Prostate gland (tissue), 2 donors: ENCODE results near the gene MCM7. TPM values are rescaled to one million over a fixed set of nuclear protein-coding genes. Genes with fewer than 3 reads are reported as not detected.

Experiments
- DNase-seq: peaks from one replicate; pipeline ENCODE4 v3.0.0-alpha.2; 2019; ENCODE audit warnings: low spot score
- H3K27ac ChIP-seq, 2 donors: fragments of 200-600 bp; sonication (generic); 2 replicates each; pipeline ENCODE4 v1.5.1; 2017 to 2019
- H3K27me3 ChIP-seq: fragments of 200-600 bp; sonication (generic); replicated peaks from 2 replicates; pipeline ENCODE4 v1.5.1; 2019; ENCODE audit not compliant: insufficient read depth
- H3K36me3 ChIP-seq, 2 donors: fragments of 200-600 bp; sonication (generic); 1 replicate in 1 of 2; 2 replicates in 1 of 2; pipeline versions ENCODE4 v1.5.1 to v1.8.1; 2017 to 2019
- H3K4me1 ChIP-seq: fragments of 200-600 bp; sonication (generic); replicated peaks from 2 replicates; pipeline ENCODE4 v1.5.1; 2019
- H3K4me3 ChIP-seq, 2 donors: fragments of 200-600 bp; sonication (generic); 2 replicates each; pipeline ENCODE4 v1.5.1; 2017 to 2019
- H3K9me3 ChIP-seq: fragments of 200-600 bp; sonication (generic); 2 replicates; pipeline ENCODE4 v1.5.1; 2017
- CTCF ChIP-seq, 4 experiments: fragments of 200-600 bp in 2 of 4; fragments of 450-650 bp in 2 of 4; sonication (generic) in 2 of 4; IDR thresholded peaks; 1 replicate in 3 of 4; 2 replicates in 1 of 4; pipeline ENCODE4 v1.5.1; 2016 to 2019; ENCODE audit warnings: antibody characterized with exemption in 4 of 4, mild to moderate bottlenecking in 2 of 4, moderate library complexity in 2 of 4
- POLR2A ChIP-seq: fragments of 450-650 bp; IDR thresholded peaks from one replicate; pipeline ENCODE4 v1.6.1; 2016; ENCODE audit warnings: antibody characterized with exemption, mild to moderate bottlenecking
- POLR2AphosphoS5 ChIP-seq: sonication (generic); formaldehyde crosslinking; IDR thresholded peaks from one replicate; pipeline ENCODE4 v1.6.1; 2017; ENCODE audit warnings: antibody characterized with exemption
- WGBS: methylation state at CpG from one replicate; pipeline ENCODE4 v1.1.5; 2018; 5-methylcytosine and 5-hydroxymethylcytosine counted together
- intact Hi-C: fragments of 100-400 bp; cut with DNase I; formaldehyde crosslinking; loops from one replicate; pipeline ENCODE4 v1.14.2; 2022
- total RNA-seq, 2 donors: library from RNA; depleted of rRNA; stranded (reverse); fragments of >200 nt; gene quantifications; one replicate each; pipeline ENCODE4 v1.1.0, GENCODE V29; 2016

Gene MCM7
- total RNA-seq, 2 donors from 2014 or later: 47.5 to 68.7 TPM

- no peaks in the 10 kb centered on the region for H3K4me1 ChIP-seq
- WGBS: 29% methylated on average over 3 of the region's 3 CpGs
- H3K27me3 ChIP-seq: no peaks in the 10 kb centered on the region
- no peak overlapping the region for H3K27ac ChIP-seq
- no peaks in the 10 kb centered on the region for H3K9me3 ChIP-seq
- H3K4me3 ChIP-seq: no peak overlapping the region
- peaks cover 0 to 4% of the 10 kb centered on the region in 2 donors for H3K36me3 ChIP-seq
- TF ChIP-seq CTCF (IDR thresholded peaks at IDR 0.05): peak in 3 of 4 experiments; percentile 47 to 76 (median 65)
- no peak for TF ChIP-seq POLR2A
- TF ChIP-seq POLR2AphosphoS5: peak; percentile 50
- intact Hi-C loops: loop anchor here (5.0 kb wide), 1 partner anchor 61 kb away; no protein-coding TSS in a partner anchor
- DNase-seq: peak; percentile 60
Observed at GRCh38 chr7:100053215-100053614, 48.0 kb downstream of the MCM7 start.

- TF ChIP-seq POLR2A (no peak), CTCF (IDR thresholded peaks at IDR 0.05) (no peak), POLR2AphosphoS5 (no peak)
- H3K27me3 ChIP-seq: no peaks in the 10 kb centered on the region
- no peak overlapping the region for H3K27ac ChIP-seq
- intact Hi-C loops: loop anchor here (5.0 kb wide), 1 partner anchor 59 kb away; no protein-coding TSS in a partner anchor
- no peaks in the 10 kb centered on the region for H3K4me1 ChIP-seq
- H3K36me3 ChIP-seq: no peaks in the 10 kb centered on the region
- no peak for DNase-seq
- H3K4me3 ChIP-seq: no peak overlapping the region
- WGBS: 69% methylated on average over 3 of the region's 3 CpGs
- no peaks in the 10 kb centered on the region for H3K9me3 ChIP-seq
Observed at GRCh38 chr7:100051611-100052010, 49.6 kb downstream of the MCM7 start.

GRCh38 chr7:100049441-100050291 is 51.5 kb downstream of the MCM7 start, which contains the start of gene ZSCAN21:
Gene ZSCAN21, plus strand, starts transcription at chr7:100049774. Its CDS starts 7,233 bp downstream, at chr7:100057007.
- peak; percentile 77 for DNase-seq
- intact Hi-C loops: loop anchor here (5.0 kb wide), 1 partner anchor 57 kb away; no protein-coding TSS in a partner anchor
- 2% methylated on average over 46 of the region's 47 CpGs for WGBS
- Histone ChIP-seq H3K36me3 (no peaks in the 10 kb centered on the region), H3K9me3 (no peaks in the 10 kb centered on the region), H3K4me1 (no peaks in the 10 kb centered on the region), H3K27me3 (no peaks in the 10 kb centered on the region), H3K4me3 (peak within 1 kb of the TSS; percentile 59 to 82), H3K27ac (peak within 1 kb of the TSS; percentile 93 to 99)
- TF ChIP-seq CTCF (IDR thresholded peaks at IDR 0.05) (peak in 3 of 4 experiments; percentile 14 to 37 (median 30)), POLR2A (peak; percentile 67), POLR2AphosphoS5 (peak; percentile 88)

- H3K27ac ChIP-seq: peak overlapping the region in 1 of 2 donors; percentile 99
- no peak for DNase-seq
- intact Hi-C loops: no loop called here
Observed at GRCh38 chr7:100048680-100049079, 52.5 kb downstream of the MCM7 start.

More at GRCh38 chr7:100048680-100049079, 52.5 kb downstream of the MCM7 start:
- TF ChIP-seq CTCF (IDR thresholded peaks at IDR 0.05) (no peak), POLR2AphosphoS5 (no peak), POLR2A (no peak)
- H3K4me3 ChIP-seq: no peak overlapping the region
- 78% methylated on average over 4 of the region's 4 CpGs for WGBS
- H3K4me1 ChIP-seq: no peaks in the 10 kb centered on the region
- no peaks in the 10 kb centered on the region for H3K36me3 ChIP-seq
- H3K27me3 ChIP-seq: no peaks in the 10 kb centered on the region
- no peaks in the 10 kb centered on the region for H3K9me3 ChIP-seq
